ENCODE measurements around the gene PLA2G12B. TPM values are rescaled to one million over a fixed set of nuclear protein-coding genes. Genes with fewer than 3 reads are reported as not detected.

The PLA2G12B gene
- total RNA-seq, 1 experiment from 2014 or later = 16.8 TPM

DNA sequence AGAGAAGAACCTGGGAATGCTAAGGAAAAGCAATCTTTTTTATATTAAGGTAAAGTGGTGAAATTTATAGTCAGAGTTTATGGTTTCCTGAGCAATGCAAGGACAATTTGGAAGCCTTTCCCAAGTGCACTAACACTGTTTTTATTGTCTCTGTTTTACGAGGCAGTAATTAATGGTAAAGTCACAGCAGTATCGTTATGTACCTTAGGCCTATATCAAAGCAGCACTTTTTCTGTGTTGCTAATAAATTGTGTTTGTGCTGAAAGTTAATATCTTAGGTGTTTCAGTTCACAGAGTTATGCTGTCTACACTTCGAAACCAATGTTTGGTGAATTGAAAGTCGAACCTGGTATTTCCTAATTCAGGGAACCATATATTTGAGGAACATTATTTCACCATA lies 41.9 kb downstream of the PLA2G12B start:
- intact Hi-C loops (cut with micrococcal nuclease; ENCODE audit: unreplicated experiment) = loop anchor here (10.0 kb wide), 1 partner anchor 152 kb away; no protein-coding TSS in a partner anchor
- Histone ChIP-seq H3K27me3 (replicated peaks; ENCODE audit: control insufficient read depth, insufficient read depth, low read length) (no peaks in the 10 kb centered on the region), H3K4me1 (no peaks in the 10 kb centered on the region), H3K4me3 (ENCODE audit: low read depth, low read length) (no peak overlapping the region), H3K9me3 (no peaks in the 10 kb centered on the region), H3K36me3 (ENCODE audit: control insufficient read depth, insufficient read depth, low read length) (no peaks in the 10 kb centered on the region)
- H3K4me3 Mint-ChIP-seq (ENCODE audit: unreplicated experiment) = no peak overlapping the region
- H3K27ac Mint-ChIP-seq (ENCODE audit: unreplicated experiment) = no peak overlapping the region
- peaks cover under 1% of the 10 kb centered on the region for H3K9me3 Mint-ChIP-seq (ENCODE audit: unreplicated experiment)
- no peaks in the 10 kb centered on the region for H3K36me3 Mint-ChIP-seq (ENCODE audit: insufficient read depth, unreplicated experiment)
- peaks cover 2% of the 10 kb centered on the region for H3K4me1 Mint-ChIP-seq (ENCODE audit: low read depth, unreplicated experiment)
- TF ChIP-seq, protein P1, sequence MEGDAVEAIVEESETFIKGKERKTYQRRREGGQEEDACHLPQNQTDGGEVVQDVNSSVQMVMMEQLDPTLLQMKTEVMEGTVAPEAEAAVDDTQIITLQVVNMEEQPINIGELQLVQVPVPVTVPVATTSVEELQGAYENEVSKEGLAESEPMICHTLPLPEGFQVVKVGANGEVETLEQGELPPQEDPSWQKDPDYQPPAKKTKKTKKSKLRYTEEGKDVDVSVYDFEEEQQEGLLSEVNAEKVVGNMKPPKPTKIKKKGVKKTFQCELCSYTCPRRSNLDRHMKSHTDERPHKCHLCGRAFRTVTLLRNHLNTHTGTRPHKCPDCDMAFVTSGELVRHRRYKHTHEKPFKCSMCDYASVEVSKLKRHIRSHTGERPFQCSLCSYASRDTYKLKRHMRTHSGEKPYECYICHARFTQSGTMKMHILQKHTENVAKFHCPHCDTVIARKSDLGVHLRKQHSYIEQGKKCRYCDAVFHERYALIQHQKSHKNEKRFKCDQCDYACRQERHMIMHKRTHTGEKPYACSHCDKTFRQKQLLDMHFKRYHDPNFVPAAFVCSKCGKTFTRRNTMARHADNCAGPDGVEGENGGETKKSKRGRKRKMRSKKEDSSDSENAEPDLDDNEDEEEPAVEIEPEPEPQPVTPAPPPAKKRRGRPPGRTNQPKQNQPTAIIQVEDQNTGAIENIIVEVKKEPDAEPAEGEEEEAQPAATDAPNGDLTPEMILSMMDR (IDR thresholded peaks at IDR 0.05; ENCODE audit: insufficient read depth in 1 of 2, low read depth in 1 of 2, low read length in 1 of 2, severe bottlenecking in 1 of 2, unreplicated experiment in 1 of 2) = no peak
- no TSS peak for BruUV-seq (replicated peaks)
- POLR2A ChIA-PET = no interaction called here
- CTCF ChIA-PET = interaction anchor here (0.6 kb wide), 1 partner anchor 86 kb away, joined by 3 read pairs; no protein-coding TSS in a partner anchor
- DNase-seq = no peak
- no peaks in the 10 kb centered on the region for H3K27me3 Mint-ChIP-seq (ENCODE audit: insufficient read depth, unreplicated experiment)

DNA sequence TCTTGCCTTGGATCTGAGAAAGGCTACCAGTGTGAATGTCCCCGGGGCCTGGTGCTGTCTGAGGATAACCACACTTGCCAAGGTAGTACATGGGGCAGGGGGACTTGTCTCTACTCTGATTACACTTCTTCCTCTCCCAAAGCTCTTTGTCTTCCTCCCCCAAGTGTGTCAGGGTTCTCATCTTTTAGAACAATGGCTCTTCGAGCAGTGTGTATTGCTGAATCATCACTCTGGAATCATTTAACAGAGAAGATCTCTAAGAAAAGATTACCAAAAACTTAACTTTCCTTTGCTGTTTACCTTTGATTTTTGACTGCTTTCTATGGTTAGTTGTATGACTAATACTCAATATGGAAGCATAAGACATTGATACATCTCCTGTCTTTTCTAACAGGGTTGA lies 42.8 kb downstream of the PLA2G12B start:
- no peaks in the 10 kb centered on the region for H3K27me3 ChIP-seq (replicated peaks; ENCODE audit: control insufficient read depth, insufficient read depth, low read length)

DNA sequence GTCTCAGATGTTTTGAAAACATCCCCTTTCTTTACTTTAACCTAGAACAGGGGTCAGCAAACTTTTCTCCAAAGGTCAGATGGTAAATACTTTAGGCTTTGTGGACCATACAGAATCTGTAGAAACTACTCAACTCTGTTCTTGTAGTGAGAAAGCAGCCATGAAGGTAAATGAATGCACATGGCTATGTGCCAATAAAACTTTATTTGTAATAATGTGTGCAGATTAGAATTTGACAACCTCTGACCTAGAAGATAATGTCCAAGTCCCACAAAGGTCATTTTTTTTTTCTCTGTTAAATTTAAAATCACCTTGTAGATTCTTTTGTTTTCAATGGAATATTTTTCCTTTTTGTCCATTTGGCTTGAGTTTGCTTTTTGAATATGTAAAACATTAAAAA lies 43.9 kb downstream of the PLA2G12B start:
- POLR2A ChIA-PET = no interaction called here
- BruUV-seq (replicated peaks) = no TSS peak
- Histone ChIP-seq H3K4me3 (ENCODE audit: low read depth, low read length) (no peak overlapping the region), H3K36me3 (ENCODE audit: control insufficient read depth, insufficient read depth, low read length) (no peaks in the 10 kb centered on the region), H3K9me3 (no peaks in the 10 kb centered on the region), H3K4me1 (no peaks in the 10 kb centered on the region), H3K27me3 (replicated peaks; ENCODE audit: control insufficient read depth, insufficient read depth, low read length) (no peaks in the 10 kb centered on the region)
- Mint-ChIP-seq H3K4me3 (ENCODE audit: unreplicated experiment) (no peak overlapping the region), H3K27me3 (ENCODE audit: insufficient read depth, unreplicated experiment) (no peaks in the 10 kb centered on the region), H3K9me3 (ENCODE audit: unreplicated experiment) (no peaks in the 10 kb centered on the region), H3K27ac (ENCODE audit: unreplicated experiment) (no peak overlapping the region), H3K4me1 (ENCODE audit: low read depth, unreplicated experiment) (no peaks in the 10 kb centered on the region), H3K36me3 (ENCODE audit: insufficient read depth, unreplicated experiment) (no peaks in the 10 kb centered on the region)
- no peak for DNase-seq
- TF ChIP-seq, protein P1 (IDR thresholded peaks at IDR 0.05; ENCODE audit: insufficient read depth in 1 of 2, low read depth in 1 of 2, low read length in 1 of 2, severe bottlenecking in 1 of 2, unreplicated experiment in 1 of 2) = no peak
- CTCF ChIA-PET = interaction anchor here (0.5 kb wide), 1 partner anchor 90 kb away, joined by 4 read pairs; no protein-coding TSS in a partner anchor
- intact Hi-C loops (cut with micrococcal nuclease; ENCODE audit: unreplicated experiment) = loop anchor here (10.0 kb wide), 1 partner anchor 154 kb away; no protein-coding TSS in a partner anchor

More for the DNA sequence above, 42.8 kb downstream of the PLA2G12B start:
- H3K27ac Mint-ChIP-seq (ENCODE audit: unreplicated experiment) = no peak overlapping the region
- ChIA-PET CTCF (no interaction called here), POLR2A (no interaction called here)
- H3K4me1 Mint-ChIP-seq (ENCODE audit: low read depth, unreplicated experiment) = no peaks in the 10 kb centered on the region
- no peaks in the 10 kb centered on the region for H3K9me3 Mint-ChIP-seq (ENCODE audit: unreplicated experiment)
- no peaks in the 10 kb centered on the region for H3K36me3 ChIP-seq (ENCODE audit: control insufficient read depth, insufficient read depth, low read length)
- H3K27me3 Mint-ChIP-seq (ENCODE audit: insufficient read depth, unreplicated experiment) = no peaks in the 10 kb centered on the region
- H3K4me1 ChIP-seq = no peaks in the 10 kb centered on the region
- BruUV-seq (replicated peaks) = no TSS peak
- no peaks in the 10 kb centered on the region for H3K36me3 Mint-ChIP-seq (ENCODE audit: insufficient read depth, unreplicated experiment)
- TF ChIP-seq, protein P1 (IDR thresholded peaks at IDR 0.05; ENCODE audit: insufficient read depth in 1 of 2, low read depth in 1 of 2, low read length in 1 of 2, severe bottlenecking in 1 of 2, unreplicated experiment in 1 of 2) = no peak
- no peak overlapping the region for H3K4me3 ChIP-seq (ENCODE audit: low read depth, low read length)
- no peak overlapping the region for H3K4me3 Mint-ChIP-seq (ENCODE audit: unreplicated experiment)
- no peaks in the 10 kb centered on the region for H3K9me3 ChIP-seq
- intact Hi-C loops (cut with micrococcal nuclease; ENCODE audit: unreplicated experiment) = loop anchor here (10.0 kb wide), 1 partner anchor 153 kb away; no protein-coding TSS in a partner anchor
- DNase-seq = no peak
